Parathyroid adenoma (tissue), 2 donors: Measurements from ENCODE around the gene KRTAP5-2.

Source experiments
- H2AFZ ChIP-seq: fragments of 300-600 bp; sonication (generic); one replicate; pipeline ENCODE4 v1.7.0; 2017; ENCODE audit warnings: antibody characterized with exemption, mild to moderate bottlenecking
- H3K27ac ChIP-seq: fragments of 300-600 bp; sonication (generic); one replicate; pipeline ENCODE4 v1.7.0; 2017
- H3K27me3 ChIP-seq: fragments of 300-600 bp; sonication (generic); one replicate; pipeline ENCODE4 v1.7.0; 2017; ENCODE audit warnings: low read length; ENCODE audit not compliant: control insufficient read depth, insufficient read depth
- H3K36me3 ChIP-seq: fragments of 300-600 bp; sonication (generic); one replicate; pipeline ENCODE4 v1.7.0; 2017; ENCODE audit warnings: low read length; ENCODE audit not compliant: control insufficient read depth, insufficient read depth
- H3K4me1 ChIP-seq: fragments of 300-600 bp; sonication (generic); one replicate; pipeline ENCODE4 v1.7.0; 2017; ENCODE audit warnings: control low read depth
- H3K4me2 ChIP-seq: fragments of 300-600 bp; sonication (generic); one replicate; pipeline ENCODE4 v1.7.0; 2017; ENCODE audit warnings: low read length
- H3K4me3 ChIP-seq: fragments of 300-600 bp; sonication (generic); one replicate; pipeline ENCODE4 v1.7.0; 2017; ENCODE audit warnings: low read depth, low read length
- H3K79me2 ChIP-seq: fragments of 300-600 bp; sonication (generic); one replicate; pipeline ENCODE4 v1.7.0; 2017; ENCODE audit warnings: control low read depth
- H3K9ac ChIP-seq: fragments of 300-600 bp; sonication (generic); one replicate; pipeline ENCODE4 v1.7.0; 2017; ENCODE audit warnings: mild to moderate bottlenecking
- H3K9me3 ChIP-seq: fragments of 300-600 bp; sonication (generic); one replicate; pipeline ENCODE4 v1.7.0; 2017; ENCODE audit warnings: low read length; ENCODE audit not compliant: control insufficient read depth
- TF ChIP-seq, protein P1 (sequence below): fragments of 300-600 bp; sonication (generic); IDR thresholded peaks from one replicate; pipeline ENCODE4 v1.7.0; 2017; ENCODE audit warnings: antibody characterized with exemption, mild to moderate bottlenecking
- donor health status: primary hyperparathyroidism.

Gene KRTAP5-2

DNA sequence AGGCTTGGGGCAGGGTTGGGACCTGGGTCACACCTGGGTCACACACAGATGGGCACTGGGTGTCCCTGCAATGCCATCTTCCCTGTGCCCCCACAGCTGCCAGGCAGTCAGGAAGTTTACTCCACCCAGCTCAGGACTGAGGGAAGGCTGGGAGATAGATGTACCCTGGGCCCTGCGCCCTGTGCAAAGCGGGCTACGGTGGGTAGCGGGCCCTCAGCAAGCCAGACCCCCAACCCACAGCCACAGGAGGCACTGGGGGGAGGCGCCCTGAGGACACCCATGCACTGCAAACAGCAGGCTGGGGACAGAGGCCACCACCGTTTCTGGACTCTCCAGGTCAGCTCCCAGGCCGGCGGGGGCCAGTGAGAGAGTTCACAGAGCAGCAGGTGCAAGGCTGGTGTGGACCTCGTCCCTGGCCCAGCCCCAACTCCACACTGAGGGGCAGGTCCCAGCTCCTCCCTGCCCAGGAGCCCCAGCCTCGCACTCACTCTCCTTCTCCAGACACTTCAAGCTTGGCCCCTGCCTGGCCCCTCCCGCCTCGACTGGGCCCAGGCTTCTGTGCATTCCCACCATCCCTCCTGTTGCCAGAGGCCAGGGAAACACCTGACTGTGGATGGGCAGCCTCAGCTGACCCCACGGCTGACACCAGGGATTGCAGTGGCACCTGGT, 30.9 kb downstream of the KRTAP5-2 start:
- TF ChIP-seq, protein P1, sequence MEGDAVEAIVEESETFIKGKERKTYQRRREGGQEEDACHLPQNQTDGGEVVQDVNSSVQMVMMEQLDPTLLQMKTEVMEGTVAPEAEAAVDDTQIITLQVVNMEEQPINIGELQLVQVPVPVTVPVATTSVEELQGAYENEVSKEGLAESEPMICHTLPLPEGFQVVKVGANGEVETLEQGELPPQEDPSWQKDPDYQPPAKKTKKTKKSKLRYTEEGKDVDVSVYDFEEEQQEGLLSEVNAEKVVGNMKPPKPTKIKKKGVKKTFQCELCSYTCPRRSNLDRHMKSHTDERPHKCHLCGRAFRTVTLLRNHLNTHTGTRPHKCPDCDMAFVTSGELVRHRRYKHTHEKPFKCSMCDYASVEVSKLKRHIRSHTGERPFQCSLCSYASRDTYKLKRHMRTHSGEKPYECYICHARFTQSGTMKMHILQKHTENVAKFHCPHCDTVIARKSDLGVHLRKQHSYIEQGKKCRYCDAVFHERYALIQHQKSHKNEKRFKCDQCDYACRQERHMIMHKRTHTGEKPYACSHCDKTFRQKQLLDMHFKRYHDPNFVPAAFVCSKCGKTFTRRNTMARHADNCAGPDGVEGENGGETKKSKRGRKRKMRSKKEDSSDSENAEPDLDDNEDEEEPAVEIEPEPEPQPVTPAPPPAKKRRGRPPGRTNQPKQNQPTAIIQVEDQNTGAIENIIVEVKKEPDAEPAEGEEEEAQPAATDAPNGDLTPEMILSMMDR = no peak
- Histone ChIP-seq H3K4me3 (no peak overlapping the region), H2AFZ (no peak overlapping the region), H3K9me3 (no peaks in the 10 kb centered on the region), H3K36me3 (no peaks in the 10 kb centered on the region), H3K27ac (no peak overlapping the region), H3K79me2 (no peaks in the 10 kb centered on the region), H3K4me1 (no peaks in the 10 kb centered on the region), H3K9ac (no peak overlapping the region), H3K4me2 (no peak overlapping the region), H3K27me3 (no peaks in the 10 kb centered on the region)

DNA sequence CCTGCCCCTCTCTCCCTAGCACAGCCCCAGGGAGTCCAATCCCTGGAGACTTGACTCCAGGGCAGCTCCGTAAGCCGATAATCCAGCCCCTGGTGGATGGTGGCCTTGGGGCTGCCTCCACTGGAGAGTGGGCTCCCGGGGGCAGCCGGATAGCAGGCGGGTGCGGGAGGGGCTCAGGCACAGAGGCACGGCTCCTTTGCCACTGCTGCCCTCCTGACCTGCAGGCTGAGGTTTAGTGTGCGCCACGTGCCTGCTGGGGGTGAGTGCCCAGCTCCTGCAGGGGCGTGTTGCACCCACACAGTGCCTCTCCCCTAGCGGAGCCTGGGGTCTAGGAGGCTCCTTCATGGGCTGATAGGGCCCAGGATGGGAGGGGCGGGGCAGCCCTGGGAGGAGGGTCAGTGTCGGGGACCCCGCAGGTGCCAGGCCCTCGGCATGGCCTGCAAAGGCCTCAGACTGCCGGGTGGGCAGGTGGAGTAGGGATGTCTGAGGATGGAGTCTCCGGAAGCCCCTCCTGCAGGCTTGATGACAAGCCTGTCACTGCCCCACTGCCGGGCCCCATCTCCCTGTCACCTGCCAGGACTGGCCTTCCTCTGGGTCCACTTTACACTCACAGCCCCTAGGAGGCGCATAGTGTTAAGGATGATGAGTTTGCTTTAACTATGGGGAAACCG, 31.6 kb downstream of the KRTAP5-2 start:
- H2AFZ ChIP-seq = no peak overlapping the region
- no peak overlapping the region for H3K4me3 ChIP-seq
- H3K4me2 ChIP-seq = no peak overlapping the region
- H3K36me3 ChIP-seq = no peaks in the 10 kb centered on the region
- H3K27ac ChIP-seq = no peak overlapping the region
- H3K4me1 ChIP-seq = no peaks in the 10 kb centered on the region
- H3K27me3 ChIP-seq = no peaks in the 10 kb centered on the region
- no peaks in the 10 kb centered on the region for H3K79me2 ChIP-seq
- no peak overlapping the region for H3K9ac ChIP-seq
- H3K9me3 ChIP-seq = no peaks in the 10 kb centered on the region
- TF ChIP-seq, protein P1 = no peak

DNA sequence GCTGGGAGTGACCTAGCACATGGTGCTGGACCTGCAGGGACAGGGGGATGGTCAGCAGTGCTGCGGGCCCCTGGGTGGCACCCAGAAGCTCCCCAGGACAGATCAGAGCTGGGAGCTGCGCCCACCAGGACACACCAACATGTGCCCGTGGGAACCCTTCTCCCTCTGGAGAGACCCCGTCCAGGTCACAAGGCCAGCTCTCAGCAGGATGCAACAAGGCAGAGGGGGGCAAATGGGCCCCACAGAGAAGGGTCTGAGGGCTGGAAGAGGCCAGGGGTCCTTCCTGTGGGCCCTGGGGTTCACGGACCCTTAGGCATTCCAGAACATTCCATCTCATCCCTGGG, 32.2 kb downstream of the KRTAP5-2 start:
- no peak overlapping the region for H2AFZ ChIP-seq
- H3K36me3 ChIP-seq = no peaks in the 10 kb centered on the region
- no peaks in the 10 kb centered on the region for H3K9me3 ChIP-seq
- no peak overlapping the region for H3K27ac ChIP-seq
- H3K4me3 ChIP-seq = no peak overlapping the region
- no peaks in the 10 kb centered on the region for H3K4me1 ChIP-seq
- no peaks in the 10 kb centered on the region for H3K27me3 ChIP-seq
- TF ChIP-seq, protein P1 = no peak
- no peak overlapping the region for H3K4me2 ChIP-seq
- no peaks in the 10 kb centered on the region for H3K79me2 ChIP-seq
- H3K9ac ChIP-seq = no peak overlapping the region

DNA sequence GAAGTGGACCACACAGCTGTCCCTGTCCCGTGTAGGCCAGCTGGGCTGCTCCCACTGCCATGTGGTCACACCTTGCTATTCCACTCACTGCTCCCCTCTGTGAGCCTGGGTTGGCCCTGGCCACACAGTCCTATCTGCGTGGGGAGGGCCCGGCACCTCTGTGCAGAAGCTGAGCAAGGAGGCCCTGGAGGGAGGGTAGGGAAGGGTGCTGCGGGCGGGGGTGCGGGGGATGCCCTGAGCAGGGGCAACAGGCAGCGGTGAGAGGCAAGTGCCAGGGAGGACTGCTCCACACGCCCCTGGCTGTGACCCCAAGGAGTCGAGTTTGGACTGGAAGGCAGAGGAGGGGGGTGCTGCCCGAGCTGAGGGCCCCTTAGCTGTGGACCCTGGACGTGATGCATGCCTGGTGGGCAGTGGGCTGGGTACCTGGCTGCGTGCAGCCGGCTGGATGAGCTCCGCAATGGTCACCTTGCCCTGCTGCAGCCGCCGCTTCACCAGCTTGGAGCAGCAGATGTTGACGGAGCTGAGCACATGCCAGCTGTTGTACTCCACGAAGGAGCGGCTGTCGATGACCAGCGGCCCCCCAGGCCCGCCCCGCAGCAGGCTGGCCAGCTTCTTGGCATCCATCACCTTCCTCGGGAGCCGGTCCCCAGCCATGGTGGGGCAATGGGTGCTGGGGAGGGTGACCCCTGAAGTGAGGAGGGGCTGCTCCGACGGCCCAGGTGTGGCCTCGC, 32.8 kb downstream of the KRTAP5-2 start:
- Histone ChIP-seq H2AFZ (no peak overlapping the region), H3K4me1 (no peaks in the 10 kb centered on the region), H3K36me3 (no peaks in the 10 kb centered on the region), H3K27ac (no peak overlapping the region), H3K4me2 (no peak overlapping the region), H3K9ac (no peak overlapping the region), H3K79me2 (no peaks in the 10 kb centered on the region), H3K27me3 (no peaks in the 10 kb centered on the region), H3K4me3 (no peak overlapping the region), H3K9me3 (no peaks in the 10 kb centered on the region)
- TF ChIP-seq, protein P1 = no peak
